ENCODE measurements around the gene C6orf15. TPM values are rescaled to one million over a fixed set of nuclear protein-coding genes. Genes with fewer than 3 reads are reported as not detected.

Gene C6orf15
- total and polyA plus RNA-seq, 2 of the 8 experiments (the other 6 are each of a cell fraction or from before 2014, with no cell fraction given), result not detected

DNA sequence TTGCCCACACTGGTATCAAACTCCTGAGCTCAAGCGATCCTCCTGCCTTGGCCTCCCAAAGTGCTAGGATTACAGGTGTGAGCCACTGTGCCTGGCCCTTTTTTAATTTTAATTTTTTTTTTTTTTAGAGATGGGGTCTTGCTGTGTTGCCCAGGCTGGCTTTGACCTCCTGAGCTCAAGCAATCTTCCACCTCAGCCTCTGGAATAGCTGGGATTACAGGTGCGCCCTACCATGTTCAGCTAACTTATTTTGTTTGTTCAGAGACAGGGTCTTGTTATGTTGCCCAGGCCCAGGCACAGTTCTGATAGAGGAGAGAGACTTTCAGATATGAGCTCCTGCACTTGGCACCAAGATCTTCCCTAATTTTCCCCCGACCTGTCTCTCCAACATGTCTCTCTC, 18.4 kb upstream of the C6orf15 start:
- H2BK5ac ChIP-seq (ENCODE audit: low read depth, low read length), result no peak overlapping the region
- no peak overlapping the region for H3K18ac ChIP-seq (ENCODE audit: extremely low read depth, low read length)
- ChIA-PET POLR2A (ENCODE audit: partially characterized antibody) (interaction anchor here (0.9 to 68.5 kb wide), 2 partner anchors 38 to 515 kb away, joined by 4 to 2251 read pairs; partner anchors contain the start of genes CCHCR1, POU5F1, PSORS1C2 and TCF19), CTCF (ENCODE audit: partially characterized antibody) (interaction anchor here (0.7 to 13.5 kb wide), 16 partner anchors 10 to 247 kb away, joined by 3 to 187 read pairs (median 6); partner anchors contain the start of genes C6orf15, CCHCR1, PSORS1C1 and PSORS1C2)
- no peaks in the 10 kb centered on the region for H3K79me2 ChIP-seq (ENCODE audit: control insufficient read depth in 1 of 2, insufficient read depth in 2 of 2, low read length in 2 of 2)
- no peak overlapping the region for H2BK15ac ChIP-seq (ENCODE audit: low read length)
- no peak overlapping the region for H3K14ac ChIP-seq (ENCODE audit: insufficient read length)
- no peaks in the 10 kb centered on the region for H4K20me1 ChIP-seq (replicated peaks in 1 of 2; ENCODE audit: control insufficient read depth in 1 of 2, insufficient read depth in 2 of 2, low read length in 2 of 2)
- H4K8ac ChIP-seq (ENCODE audit: extremely low read depth, insufficient read depth, low read length), result no peak overlapping the region
- DNase-seq (ENCODE audit: low read depth in 1 of 2, low spot score in 2 of 2) (no peak), FAIRE-seq (no peak)
- H3K23me2 ChIP-seq (ENCODE audit: low read depth, low read length), result no peaks in the 10 kb centered on the region
- no peak overlapping the region for H2BK12ac ChIP-seq (ENCODE audit: low read depth, low read length)
- H2BK20ac ChIP-seq (ENCODE audit: low read length), result no peak overlapping the region
- H3K4me2 ChIP-seq (ENCODE audit: insufficient read depth in 1 of 2, low read depth in 2 of 2, low read length in 2 of 2), result no peak overlapping the region
- H4K91ac ChIP-seq (replicated peaks; ENCODE audit: insufficient read length, low read length), result no peak overlapping the region
- no peaks in the 10 kb centered on the region for H3K9me3 ChIP-seq (ENCODE audit: insufficient read depth in 2 of 2, low read depth in 1 of 2, low read length in 1 of 2)
- H3K27me3 ChIP-seq (replicated peaks in 1 of 4; ENCODE audit: control insufficient read depth in 3 of 4, extremely low read depth in 1 of 4, insufficient read depth in 3 of 4, low read length in 3 of 4), result no peaks in the 10 kb centered on the region
- H3K23ac ChIP-seq (ENCODE audit: insufficient read length), result no peak overlapping the region
- H2AK5ac ChIP-seq (ENCODE audit: low read depth, low read length), result no peak overlapping the region
- H2BK120ac ChIP-seq (replicated peaks; ENCODE audit: low read depth, low read length), result no peak overlapping the region
- H3K27ac ChIP-seq (ENCODE audit: low read depth, low read length), result no peak overlapping the region
- peaks cover 0 to 3% (median under 1%) of the 10 kb centered on the region in 4 experiments; a peak in 3 of 7 replicates for H3K4me1 ChIP-seq (replicated peaks in 1 of 4; ENCODE audit: control insufficient read depth in 3 of 4, insufficient read depth in 4 of 4, low read length in 3 of 4)
- no peaks in the 10 kb centered on the region for H3K79me1 ChIP-seq (ENCODE audit: low read depth, low read length)
- no peaks in the 10 kb centered on the region for H3K36me3 ChIP-seq (ENCODE audit: control insufficient read depth in 2 of 4, insufficient read depth in 4 of 4, low read length in 3 of 4)
- H3K4ac ChIP-seq (replicated peaks; ENCODE audit: insufficient read length, low read depth, low read length), result no peak overlapping the region
- no peak overlapping the region for H4K5ac ChIP-seq (ENCODE audit: insufficient read length, low read depth, low read length)
- no peak overlapping the region for H3K9ac ChIP-seq (replicated peaks in 1 of 4; ENCODE audit: extremely low read depth in 1 of 4, low read depth in 3 of 4, low read length in 3 of 4)
- WGBS, 2 experiments (ENCODE audit: extremely low coverage in 1 of 2, insufficient coverage in 1 of 2, insufficient read length in 1 of 2, insufficient replicate concordance in 2 of 2, low coverage in 1 of 2, low lambda C conversion rate in 2 of 2, missing lambda C conversion rate in 1 of 2), result 89% methylated on average over 3 of the region's 3 CpGs; no CpG with 5 or more reads in 1 of the 2 experiments
- H3K56ac ChIP-seq (replicated peaks; ENCODE audit: insufficient read length, low read depth, low read length), result no peak overlapping the region
- no peak overlapping the region for H3K4me3 ChIP-seq (ENCODE audit: extremely low read depth in 1 of 4, insufficient read depth in 2 of 4, low read depth in 3 of 4, low read length in 4 of 4)
- H2AFZ ChIP-seq (ENCODE audit: low read length), result no peak overlapping the region
- TF ChIP-seq KDM4A (IDR thresholded peaks at IDR 0.05; ENCODE audit: low read depth, low read length, severe bottlenecking) (no peak), CBX8 (IDR thresholded peaks at IDR 0.05; ENCODE audit: borderline replicate concordance, low read depth, low read length) (no peak), GABPA (IDR thresholded peaks at IDR 0.05; ENCODE audit: borderline replicate concordance, insufficient read depth, low read length) (no peak)
- TF ChIP-seq, protein P1, sequence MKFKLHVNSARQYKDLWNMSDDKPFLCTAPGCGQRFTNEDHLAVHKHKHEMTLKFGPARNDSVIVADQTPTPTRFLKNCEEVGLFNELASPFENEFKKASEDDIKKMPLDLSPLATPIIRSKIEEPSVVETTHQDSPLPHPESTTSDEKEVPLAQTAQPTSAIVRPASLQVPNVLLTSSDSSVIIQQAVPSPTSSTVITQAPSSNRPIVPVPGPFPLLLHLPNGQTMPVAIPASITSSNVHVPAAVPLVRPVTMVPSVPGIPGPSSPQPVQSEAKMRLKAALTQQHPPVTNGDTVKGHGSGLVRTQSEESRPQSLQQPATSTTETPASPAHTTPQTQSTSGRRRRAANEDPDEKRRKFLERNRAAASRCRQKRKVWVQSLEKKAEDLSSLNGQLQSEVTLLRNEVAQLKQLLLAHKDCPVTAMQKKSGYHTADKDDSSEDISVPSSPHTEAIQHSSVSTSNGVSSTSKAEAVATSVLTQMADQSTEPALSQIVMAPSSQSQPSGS (IDR thresholded peaks at IDR 0.05; ENCODE audit: low read length), result no peak

Data from H1 (cell line).